GM12878 (cell line): ENCODE measurements around the gene PLGRKT. TPM values are rescaled to one million over a fixed set of nuclear protein-coding genes. Genes with fewer than 3 reads are reported as not detected.

ENCODE experiments used
- CBX5 ChIP-seq: sonication (generic); IDR thresholded peaks from 2 replicates; pipeline ENCODE4 v1.6.1; 2016; ENCODE audit warnings: low read depth, moderate library complexity, mild to moderate bottlenecking, inconsistent platforms
- CHD1 ChIP-seq: IDR thresholded peaks from 2 replicates; pipeline ENCODE4 v1.6.1; 2012; ENCODE audit warnings: low read depth, low read length, improper control_type of control experiment
- EGR1 ChIP-seq, 2 experiments: IDR thresholded peaks; 1 replicate in 1 of 2; 2 replicates in 1 of 2; pipeline ENCODE4 v1.6.1; 2011 to 2012; ENCODE audit warnings: low read depth in 2 of 2, low read length in 2 of 2, borderline replicate concordance in 1 of 2, mild to moderate bottlenecking in 1 of 2, moderate library complexity in 1 of 2
- IRF3 ChIP-seq: fragments of 450-650 bp; IDR thresholded peaks from 2 replicates; pipeline ENCODE4 v1.6.1; 2014; ENCODE audit warnings: mild to moderate bottlenecking
- JUNB ChIP-seq: IDR thresholded peaks from 2 replicates; pipeline ENCODE4 v1.6.1; 2016; ENCODE audit warnings: antibody characterized with exemption, mild to moderate bottlenecking
- NFYB ChIP-seq: IDR thresholded peaks from 2 replicates; pipeline ENCODE4 v1.6.1; 2011; ENCODE audit warnings: low read depth, mild to moderate bottlenecking, low read length, improper control_type of control experiment, moderate library complexity; ENCODE audit not compliant: insufficient read depth
- PKNOX1 ChIP-seq: fragments of 450-650 bp; IDR thresholded peaks from 2 replicates; pipeline ENCODE4 v1.6.1; 2016; ENCODE audit warnings: mild to moderate bottlenecking
- RCOR1 ChIP-seq: conservative IDR thresholded peaks from 2 replicates; pipeline ENCODE4 v1.6.1; 2012; ENCODE audit warnings: low read depth, low read length, improper control_type of control experiment
- RELB ChIP-seq: fragments of 450-650 bp; IDR thresholded peaks from 2 replicates; pipeline ENCODE4 v1.6.1; 2017; ENCODE audit warnings: low read depth, mild to moderate bottlenecking, moderate library complexity
- REST ChIP-seq: IDR thresholded peaks from 2 replicates; pipeline ENCODE4 v1.6.1; 2012; ENCODE audit warnings: mild to moderate bottlenecking, low read depth, low read length
- SKIL ChIP-seq: fragments of 450-650 bp; IDR thresholded peaks from 2 replicates; pipeline ENCODE4 v1.6.1; 2017; ENCODE audit warnings: mild to moderate bottlenecking, low read depth, inconsistent platforms; ENCODE audit not compliant: poor library complexity, severe bottlenecking
- SP1 ChIP-seq: IDR thresholded peaks from one replicate; pipeline ENCODE4 v1.6.1; 2011; ENCODE audit warnings: low read depth, low read length
- TARDBP ChIP-seq: IDR thresholded peaks from 2 replicates; pipeline ENCODE4 v1.6.1; 2016; ENCODE audit warnings: borderline replicate concordance
- USF1 ChIP-seq: IDR thresholded peaks from 2 replicates; pipeline ENCODE4 v1.6.1; 2011; ENCODE audit warnings: borderline replicate concordance, low read depth, mild to moderate bottlenecking, moderate library complexity, mixed read lengths, low read length; ENCODE audit not compliant: insufficient read depth; ENCODE audit errors: extremely low read length
- ZZZ3 ChIP-seq: IDR thresholded peaks from 2 replicates; pipeline ENCODE4 v1.6.1; 2011; ENCODE audit warnings: low read depth; ENCODE audit not compliant: control insufficient read depth, insufficient read length
- polyA plus RNA-seq, 11 experiments: library from polyadenylated mRNA; depleted of rRNA in 4 of 11; unstranded in 6 of 11; stranded (reverse) in 5 of 11; fragments of >200 nt; fragmentation: Nextera tagmentation in 4 of 11; fragmentation: Illumina TruSeq in 1 of 11; extraction: Ambion mirVana in 4 of 11; extraction: Trizol in 1 of 11; gene quantifications; 1 replicate in 1 of 11; 2 replicates in 10 of 11; pipeline versions ENCODE4 v1.2.1 to v1.2.3, GENCODE V29; 2011 to 2016; ENCODE audit warnings: inconsistent platforms in 2 of 11, missing spikeins in 2 of 11, low read depth in 1 of 11
- total RNA-seq, 4 experiments: library from RNA; depleted of rRNA in 3 of 4; stranded (reverse); fragments of >200 nt in 3 of 4; fragmentation: Illumina TruSeq in 1 of 4; extraction: Trizol in 1 of 4; gene quantifications; 2 replicates each; pipeline versions ENCODE4 v1.2.1 to v1.2.3, GENCODE V29; 2013 to 2021

PLGRKT gene
- total and polyA plus RNA-seq, 10 of the 15 experiments (the other 5 are each of a cell fraction or from before 2014, with no cell fraction given): 25.2 to 72.3 (median 38.4) TPM

GRCh38 chr9:5459289-5459829 lies 21.6 kb upstream of the PLGRKT start (continued):
- no peak for TF ChIP-seq TARDBP
- peak; percentile 93 for TF ChIP-seq SKIL
- TF ChIP-seq SP1: no peak
- no peak for TF ChIP-seq ZZZ3
- TF ChIP-seq USF1: no peak
- TF ChIP-seq JUNB: peak; percentile 80
- TF ChIP-seq NFYB: no peak
- 0 out of 2 replicates have a peak, but pooled peaks have one; percentile 35 for TF ChIP-seq CBX5
- no peak for TF ChIP-seq IRF3
- TF ChIP-seq CHD1: no peak
- no peak for TF ChIP-seq RCOR1
- no peak for TF ChIP-seq EGR1 (IDR thresholded peaks at IDR 0.05; ENCODE audit: borderline replicate concordance in 1 of 2, low read depth in 2 of 2, low read length in 2 of 2)
- TF ChIP-seq PKNOX1: no peak
- TF ChIP-seq RELB: peak; percentile 94
- TF ChIP-seq REST: no peak
- TF ChIP-seq, all 136 proteins: peak for 45
